ENCODE data around the gene PSKH1.
A peak's percentile ranks its signal among the peaks of the same experiment; 100 is the strongest.
"Not testable (repeated sequence)": the region's sequence is repeated elsewhere in the genome, so short reads cannot be mapped to it uniquely, and the experiment has no call there.

The PSKH1 gene

GRCh38 chr16:67892375-67892774 is 679 bp upstream of the PSKH1 start:
- DNase-seq: no peak

GRCh38 chr16:67893743-67894399 is 817 bp downstream of the PSKH1 start:
- no peak for DNase-seq

GRCh38 chr16:67897231-67897630 is 4.2 kb downstream of the PSKH1 start:
- peak; percentile 75 for DNase-seq

- no peak for DNase-seq
Observed at GRCh38 chr16:67901734-67902133, 8.7 kb downstream of the PSKH1 start.

GRCh38 chr16:67902831-67903230 is 9.8 kb downstream of the PSKH1 start:
- no peak for DNase-seq

GRCh38 chr16:67907397-67908180 is 14.5 kb downstream of the PSKH1 start:
- no peak for DNase-seq

- DNase-seq: no peak
Observed at GRCh38 chr16:67909056-67909742, 16.1 kb downstream of the PSKH1 start.

- peak; percentile 74 for DNase-seq
Observed at GRCh38 chr16:67910158-67910557, 17.1 kb downstream of the PSKH1 start.

GRCh38 chr16:67914758-67915495 is 21.9 kb downstream of the PSKH1 start:
- no peak for DNase-seq

- not testable (repeated sequence) for DNase-seq
Observed at GRCh38 chr16:67915496-67915769, 22.4 kb downstream of the PSKH1 start.

GRCh38 chr16:67915831-67916723 is 23.0 kb downstream of the PSKH1 start:
- DNase-seq: no peak

GRCh38 chr16:67917140-67917851 is 24.2 kb downstream of the PSKH1 start:
- peak; percentile 82 for DNase-seq

GRCh38 chr16:67917852-67918236 is 24.8 kb downstream of the PSKH1 start:
- DNase-seq: no peak

- peak; percentile 43 for DNase-seq
Observed at GRCh38 chr16:67919622-67920221, 26.7 kb downstream of the PSKH1 start.

- DNase-seq: no peak
Observed at GRCh38 chr16:67922221-67922620, 29.2 kb downstream of the PSKH1 start.

GRCh38 chr16:67922740-67923139 is 29.7 kb downstream of the PSKH1 start:
- no peak for DNase-seq

- peak; percentile 43 for DNase-seq
Observed at GRCh38 chr16:67923414-67924116, 30.5 kb downstream of the PSKH1 start.

GRCh38 chr16:67924140-67924906 is 31.3 kb downstream of the PSKH1 start:
- no peak for DNase-seq

GRCh38 chr16:67926181-67926750 is 33.2 kb downstream of the PSKH1 start:
- peak; percentile 24 for DNase-seq

Data from femur (tissue), 1 donor.